CD14-positive monocyte (primary cell): Measurements from ENCODE around the gene THAP2. TPM values are rescaled to one million over a fixed set of nuclear protein-coding genes. Genes with fewer than 3 reads are reported as not detected.
"Not testable (repeated sequence)": the region's sequence is repeated elsewhere in the genome, so short reads cannot be mapped to it uniquely, and the experiment has no call there.

ENCODE experiments used
- DNase-seq, 3 donors: peaks; one replicate each; pipeline ENCODE4 v3.0.0-alpha.2; 2011 to 2022
- H2AFZ ChIP-seq: 2 replicates; pipeline ENCODE4 v1.6.0; 2012; ENCODE audit warnings: mild to moderate bottlenecking, low read depth, low read length, inconsistent platforms; ENCODE audit not compliant: insufficient read depth, poor library complexity, severe bottlenecking
- H3K27ac ChIP-seq, 2 donors: 1 replicate in 1 of 2; 2 replicates in 1 of 2; pipeline ENCODE4 v1.5.1; 2012 to 2013; ENCODE audit warnings: low read length in 2 of 2, control low read depth in 1 of 2, inconsistent platforms in 1 of 2, low read depth in 1 of 2, mild to moderate bottlenecking in 1 of 2
- H3K27me3 ChIP-seq, 2 donors: one replicate each; pipeline versions ENCODE4 v1.6.0 to v1.6.1; 2011 to 2013; ENCODE audit warnings: low read length in 2 of 2; ENCODE audit not compliant: control insufficient read depth in 2 of 2, insufficient read depth in 2 of 2
- H3K36me3 ChIP-seq, 2 donors: replicated peaks in 1 of 2; 1 replicate in 1 of 2; 2 replicates in 1 of 2; pipeline versions ENCODE4 v1.5.1 to v1.6.1; 2012 to 2013; ENCODE audit warnings: low read length in 2 of 2, control low read depth in 1 of 2, inconsistent platforms in 1 of 2, mild to moderate bottlenecking in 1 of 2; ENCODE audit not compliant: insufficient read depth in 2 of 2, control insufficient read depth in 1 of 2
- H3K4me1 ChIP-seq, 2 donors: 1 replicate in 1 of 2; 2 replicates in 1 of 2; pipeline versions ENCODE4 v1.5.1 to v1.6.1; 2012 to 2013; ENCODE audit warnings: low read length in 2 of 2, control low read depth in 1 of 2, inconsistent platforms in 1 of 2, mild to moderate bottlenecking in 1 of 2, moderate library complexity in 1 of 2; ENCODE audit not compliant: insufficient read depth in 2 of 2, control insufficient read depth in 1 of 2
- H3K4me2 ChIP-seq: replicated peaks from 2 replicates; pipeline ENCODE3; 2012; ENCODE audit warnings: low read length, moderate library complexity, mild to moderate bottlenecking; ENCODE audit not compliant: poor library complexity, severe bottlenecking; ENCODE audit errors: extremely low read depth
- H3K4me3 ChIP-seq, 3 experiments: fragments of 200-600 bp in 1 of 3; sonication (generic) in 1 of 3; replicated peaks in 1 of 3; 1 replicate in 2 of 3; 2 replicates in 1 of 3; pipeline ENCODE4 v1.5.1; 2011 to 2013; ENCODE audit warnings: low read length in 3 of 3, mild to moderate bottlenecking in 3 of 3, control low read depth in 2 of 3, low read depth in 2 of 3, inconsistent platforms in 1 of 3, moderate library complexity in 1 of 3
- H3K79me2 ChIP-seq: 2 replicates; pipeline ENCODE4 v1.6.0; 2012; ENCODE audit warnings: mild to moderate bottlenecking, control low read depth, inconsistent platforms, low read length, moderate library complexity; ENCODE audit not compliant: insufficient read depth
- H3K9ac ChIP-seq: 2 replicates; pipeline ENCODE4 v1.6.0; 2017; ENCODE audit warnings: low read length, mild to moderate bottlenecking; ENCODE audit not compliant: insufficient read depth, poor library complexity, severe bottlenecking
- H3K9me3 ChIP-seq, 2 donors: replicated peaks in 1 of 2; 1 replicate in 1 of 2; 2 replicates in 1 of 2; pipeline versions ENCODE4 v1.5.1 to v1.6.1; 2012 to 2013; ENCODE audit warnings: low read length in 2 of 2, control low read depth in 1 of 2; ENCODE audit not compliant: control insufficient read depth in 1 of 2, insufficient read depth in 1 of 2
- H4K20me1 ChIP-seq: 2 replicates; pipeline ENCODE4 v1.6.0; 2012; ENCODE audit warnings: mild to moderate bottlenecking, low read length, control low read depth, moderate library complexity; ENCODE audit not compliant: insufficient read depth
- H3K27ac Mint-ChIP-seq, 7 donors: one replicate each; pipeline ENCODE4 v1.8.0; 2020; ENCODE audit warnings: mild to moderate bottlenecking in 7 of 7, mixed read lengths in 7 of 7, moderate library complexity in 6 of 7, inconsistent platforms in 2 of 7
- H3K27me3 Mint-ChIP-seq, 3 donors: one replicate each; pipeline ENCODE4 v1.8.0; 2021 to 2022; ENCODE audit warnings: low read depth in 3 of 3, mild to moderate bottlenecking in 3 of 3, mixed read lengths in 3 of 3, moderate library complexity in 3 of 3, inconsistent platforms in 1 of 3
- H3K36me3 Mint-ChIP-seq, 2 donors: one replicate each; pipeline ENCODE4 v1.8.0; 2020; ENCODE audit warnings: mixed read lengths in 2 of 2, inconsistent platforms in 1 of 2, mild to moderate bottlenecking in 1 of 2
- H3K4me1 Mint-ChIP-seq: one replicate; pipeline ENCODE4 v1.8.0; 2020; ENCODE audit warnings: mild to moderate bottlenecking, mixed read lengths
- H3K4me3 Mint-ChIP-seq, 2 donors: one replicate each; pipeline ENCODE4 v1.8.0; 2020; ENCODE audit warnings: mild to moderate bottlenecking in 2 of 2, mixed read lengths in 2 of 2, moderate library complexity in 1 of 2
- H3K9me3 Mint-ChIP-seq, 7 donors: one replicate each; pipeline ENCODE4 v1.8.0; 2020 to 2022; ENCODE audit warnings: mixed read lengths in 7 of 7, mild to moderate bottlenecking in 6 of 7, moderate library complexity in 6 of 7, inconsistent platforms in 2 of 7
- WGBS: methylation state at CpG from one replicate; pipeline ENCODE4 v1.1.5; 2013; ENCODE audit warnings: missing lambda C conversion rate; ENCODE audit not compliant: insufficient coverage; 5-methylcytosine and 5-hydroxymethylcytosine counted together
- intact Hi-C, 2 donors: fragments of 100-400 bp; cut with micrococcal nuclease; formaldehyde crosslinking; loops; one replicate each; pipeline versions ENCODE4 v1.15.0 to v1.15.1; 2023
- polyA plus RNA-seq, 3 donors: library from polyadenylated mRNA; depleted of rRNA in 1 of 3; unstranded in 2 of 3; stranded (reverse) in 1 of 3; fragments of 300-500 nt in 2 of 3; fragments of >200 nt in 1 of 3; fragmentation: Illumina TruSeq in 2 of 3; gene quantifications; 1 replicate in 2 of 3; 2 replicates in 1 of 3; pipeline ENCODE4 v1.2.3, GENCODE V29; 2012 to 2021
- TF ChIP-seq, protein P1 (sequence below): fragments of 200-600 bp; IDR thresholded peaks from one replicate; pipeline ENCODE4 v1.8.0; 2022; ENCODE audit warnings: antibody characterized with exemption, mild to moderate bottlenecking

The THAP2 gene
- polyA plus RNA-seq, 3 donors: 3.5 to 16.3 (median 4.3) TPM

DNA sequence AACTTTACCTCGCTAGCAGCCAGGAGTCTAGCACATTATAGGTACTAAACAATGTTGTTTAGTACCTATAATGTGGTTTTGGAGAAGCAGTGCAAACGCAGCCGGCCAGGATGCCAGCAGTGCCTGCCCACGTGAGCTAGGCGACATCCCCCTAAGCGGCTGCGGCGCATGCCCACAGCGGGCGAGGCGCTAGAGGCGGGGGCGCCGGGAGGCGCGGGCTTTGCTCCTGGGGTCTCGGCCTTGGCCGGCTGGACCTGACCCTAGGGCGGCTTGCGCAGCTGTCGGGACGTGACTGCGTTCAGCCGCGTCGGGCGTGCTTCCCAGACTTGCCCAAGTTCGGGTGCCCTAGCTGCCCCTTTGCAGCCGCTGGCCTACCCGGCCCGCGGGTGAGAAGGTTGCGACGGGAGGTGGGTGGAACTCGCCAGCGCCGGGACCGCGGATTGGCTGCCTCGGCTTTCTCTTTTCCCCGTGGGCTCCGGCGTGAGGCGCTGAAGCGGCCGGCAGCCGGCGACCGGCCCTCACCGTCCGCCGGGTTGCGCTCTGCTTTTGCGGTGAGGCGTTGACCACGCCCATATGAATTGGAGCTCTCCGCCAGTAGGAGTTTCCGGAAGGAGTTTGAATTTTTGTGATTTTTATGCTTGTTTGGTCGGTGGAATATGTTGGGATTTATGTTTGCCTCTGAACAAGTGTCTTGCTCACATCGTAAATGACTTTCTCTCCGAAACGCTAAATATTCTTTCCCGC is 22.0 kb downstream of the THAP2 start, which contains the start of gene TMEM19:
Gene TMEM19 (plus strand): TSS at position 169 of the 744 bp plus-strand sequence. CDS start 599 bp downstream, outside the sequence.
- intact Hi-C loops: loop anchor here (5.0 to 10.0 kb wide), 2 partner anchors 66 to 69 kb away; partner anchors contain the start of gene RAB21 (in 2 of the 2)
- no peaks in the 10 kb centered on the region for H3K9me3 ChIP-seq
- peak within 1 kb of the TSS; percentile 43 to 80 (median 74) for H3K4me3 ChIP-seq
- peak within 1 kb of the TSS; percentile 80 for H3K4me2 ChIP-seq
- WGBS: 0% methylated on average over 50 of the region's 63 CpGs
- peaks cover 31 to 43% of the 10 kb centered on the region in 2 donors for H3K4me1 ChIP-seq
- no peaks in the 10 kb centered on the region for H3K27me3 ChIP-seq
- Mint-ChIP-seq H3K9me3 (peaks cover 0 to 2% (median 0%) of the 10 kb centered on the region in 7 donors), H3K4me1 (peaks cover 24% of the 10 kb centered on the region), H3K27me3 (peaks cover 0 to 2% (median 0%) of the 10 kb centered on the region in 3 donors), H3K4me3 (peak within 1 kb of the TSS; percentile 83 to 96), H3K27ac (peak within 1 kb of the TSS; percentile 86 to 99 (median 95)), H3K36me3 (peaks cover 2 to 7% of the 10 kb centered on the region in 2 donors)
- peak within 1 kb of the TSS; percentile 75 for H3K9ac ChIP-seq
- H3K36me3 ChIP-seq: peaks cover 0 to 11% of the 10 kb centered on the region in 2 donors
- peaks cover 21% of the 10 kb centered on the region for H3K79me2 ChIP-seq
- no peaks in the 10 kb centered on the region for H4K20me1 ChIP-seq
- peak; percentile 83 to 91 (median 87) for DNase-seq
- H3K27ac ChIP-seq: peak within 1 kb of the TSS; percentile 79 to 82
- H2AFZ ChIP-seq: peak within 1 kb of the TSS; percentile 83
- TF ChIP-seq, protein P1, sequence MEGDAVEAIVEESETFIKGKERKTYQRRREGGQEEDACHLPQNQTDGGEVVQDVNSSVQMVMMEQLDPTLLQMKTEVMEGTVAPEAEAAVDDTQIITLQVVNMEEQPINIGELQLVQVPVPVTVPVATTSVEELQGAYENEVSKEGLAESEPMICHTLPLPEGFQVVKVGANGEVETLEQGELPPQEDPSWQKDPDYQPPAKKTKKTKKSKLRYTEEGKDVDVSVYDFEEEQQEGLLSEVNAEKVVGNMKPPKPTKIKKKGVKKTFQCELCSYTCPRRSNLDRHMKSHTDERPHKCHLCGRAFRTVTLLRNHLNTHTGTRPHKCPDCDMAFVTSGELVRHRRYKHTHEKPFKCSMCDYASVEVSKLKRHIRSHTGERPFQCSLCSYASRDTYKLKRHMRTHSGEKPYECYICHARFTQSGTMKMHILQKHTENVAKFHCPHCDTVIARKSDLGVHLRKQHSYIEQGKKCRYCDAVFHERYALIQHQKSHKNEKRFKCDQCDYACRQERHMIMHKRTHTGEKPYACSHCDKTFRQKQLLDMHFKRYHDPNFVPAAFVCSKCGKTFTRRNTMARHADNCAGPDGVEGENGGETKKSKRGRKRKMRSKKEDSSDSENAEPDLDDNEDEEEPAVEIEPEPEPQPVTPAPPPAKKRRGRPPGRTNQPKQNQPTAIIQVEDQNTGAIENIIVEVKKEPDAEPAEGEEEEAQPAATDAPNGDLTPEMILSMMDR: no peak

DNA sequence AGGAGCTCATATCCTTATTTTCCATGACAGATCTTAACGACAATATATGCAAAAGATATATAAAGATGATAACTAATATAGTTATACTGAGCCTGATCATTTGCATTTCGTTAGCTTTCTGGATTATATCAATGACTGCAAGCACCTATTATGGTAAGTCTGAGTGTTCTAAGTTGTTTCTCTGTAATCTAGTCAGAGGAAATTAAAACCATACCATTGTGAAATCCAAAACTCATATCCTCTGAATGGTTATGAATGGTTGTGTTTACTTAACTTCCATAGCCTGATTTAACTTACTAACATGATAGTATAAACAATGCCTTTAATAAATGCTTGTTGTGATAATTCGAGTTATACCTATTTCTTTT is 22.5 kb downstream of the THAP2 start:
- peaks cover 0 to 2% (median 0%) of the 10 kb centered on the region in 7 donors for H3K9me3 Mint-ChIP-seq

DNA sequence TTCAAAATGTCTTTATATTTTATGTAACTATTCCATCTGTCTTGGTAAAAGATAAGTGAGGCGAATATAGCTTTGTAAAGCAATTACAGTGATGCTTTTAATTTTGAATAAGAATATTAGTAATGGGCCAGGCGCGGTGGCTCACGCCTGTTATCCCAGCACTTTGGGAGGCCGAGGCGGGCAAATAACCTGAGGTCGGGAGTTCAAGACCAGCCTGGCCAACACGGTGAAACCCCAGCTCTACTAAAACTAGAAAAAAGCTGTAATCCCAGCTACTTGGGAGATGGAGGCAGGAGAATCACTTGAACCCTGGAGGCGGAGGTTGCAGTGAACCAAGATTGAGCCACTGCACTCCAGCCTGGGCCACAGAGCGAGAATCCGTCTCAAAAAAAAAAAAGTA is 23.1 kb downstream of the THAP2 start:
- H2AFZ ChIP-seq, H3K27me3 Mint-ChIP-seq, H3K27me3 ChIP-seq, H3K9me3 Mint-ChIP-seq, H3K9me3 ChIP-seq, H4K20me1 ChIP-seq, H3K36me3 Mint-ChIP-seq, DNase-seq: not testable (repeated sequence)
- H3K9ac ChIP-seq: peak overlapping the region; percentile 75
- peak overlapping the region; percentile 53 to 79 for H3K27ac ChIP-seq
- peak overlapping the region in 1 of 2 donors; percentile 96 for H3K4me3 Mint-ChIP-seq
- H3K4me1 Mint-ChIP-seq: peaks cover 24% of the 10 kb centered on the region
- intact Hi-C loops: loop anchor here (5.0 to 10.0 kb wide), 2 partner anchors 65 to 68 kb away; partner anchors contain the start of gene RAB21 (in 2 of the 2)
- peak overlapping the region in 2 of 3 experiments; percentile 74 to 80 for H3K4me3 ChIP-seq
- peaks cover 21% of the 10 kb centered on the region for H3K79me2 ChIP-seq
- WGBS: no CpG with 5 or more reads among the region's 11 CpGs
- H3K36me3 ChIP-seq: peaks cover 0 to 11% of the 10 kb centered on the region in 2 donors
- H3K4me2 ChIP-seq: peak overlapping the region; percentile 80
- H3K27ac Mint-ChIP-seq: peak overlapping the region in 5 of 7 donors; percentile 6 to 97 (median 46)
- peaks cover 31 to 43% of the 10 kb centered on the region in 2 donors for H3K4me1 ChIP-seq

More for the DNA sequence above, 22.5 kb downstream of the THAP2 start:
- peak overlapping the region; percentile 83 to 96 for H3K4me3 Mint-ChIP-seq
- Histone ChIP-seq H3K27me3 (no peaks in the 10 kb centered on the region), H3K36me3 (peaks cover 0 to 11% of the 10 kb centered on the region in 2 donors), H3K4me1 (peaks cover 31 to 43% of the 10 kb centered on the region in 2 donors), H3K9me3 (no peaks in the 10 kb centered on the region), H2AFZ (peak overlapping the region; percentile 83), H3K4me3 (peak overlapping the region; percentile 43 to 80 (median 74)), H3K79me2 (peaks cover 21% of the 10 kb centered on the region), H3K9ac (peak overlapping the region; percentile 75), H4K20me1 (no peaks in the 10 kb centered on the region), H3K4me2 (peak overlapping the region; percentile 80), H3K27ac (peak overlapping the region; percentile 79 to 82)
- WGBS: no CpG with 5 or more reads among the region's 3 CpGs
- DNase-seq: peak in 2 of 3 donors; percentile 44 to 53
- H3K36me3 Mint-ChIP-seq: peaks cover 5 to 8% of the 10 kb centered on the region in 2 donors
- H3K27ac Mint-ChIP-seq: peak overlapping the region; percentile 86 to 99 (median 95)
- intact Hi-C loops: loop anchor here (5.0 to 10.0 kb wide), 2 partner anchors 66 to 68 kb away; partner anchors contain the start of gene RAB21 (in 2 of the 2)
- TF ChIP-seq, protein P1: no peak
- H3K4me1 Mint-ChIP-seq: peaks cover 24% of the 10 kb centered on the region
- H3K27me3 Mint-ChIP-seq: peaks cover 0 to 2% (median 0%) of the 10 kb centered on the region in 3 donors
